ENCODE results near the gene E2F4. TPM values are rescaled to one million over a fixed set of nuclear protein-coding genes. Genes with fewer than 3 reads are reported as not detected.

Gene E2F4
- total and polyA plus RNA-seq, 3 experiments from 2014 or later: 86.0 to 139 (median 137) TPM

- Histone ChIP-seq H3K27me3 (ENCODE audit: insufficient read depth, low read length, poor library complexity, severe bottlenecking) (peaks cover 49% of the 10 kb centered on the region), H3K4me3 (ENCODE audit: low read length) (peak overlapping the region; percentile 32), H3K9me3 (ENCODE audit: low read length) (no peaks in the 10 kb centered on the region), H3K4me1 (ENCODE audit: insufficient read depth, low read length) (peaks cover 63% of the 10 kb centered on the region), H3K36me3 (ENCODE audit: insufficient read depth, low read length) (no peaks in the 10 kb centered on the region), H3K27ac (ENCODE audit: low read depth, low read length) (no peak overlapping the region)
- peaks cover 30 to 67% (median 37%) of the 10 kb centered on the region in 3 donors for H3K4me1 Mint-ChIP-seq
- POLR2A ChIA-PET: interaction anchor here (0.7 to 2.6 kb wide), 4 partner anchors 11 to 133 kb away, joined by 3 to 9 read pairs (median 3); partner anchors contain the start of gene B3GNT9
- DNase-seq: no peak
- peaks cover 47 to 48% of the 10 kb centered on the region in 2 donors for H3K27me3 Mint-ChIP-seq
- no peaks in the 10 kb centered on the region for H3K9me3 Mint-ChIP-seq
- CTCF ChIA-PET: interaction anchor here (0.7 to 17.6 kb wide), 6 partner anchors 9 to 145 kb away, joined by 3 to 205 read pairs (median 14); partner anchors contain the start of genes B3GNT9, CBFB, EXOC3L1 and MATCAP1
- H3K4me3 Mint-ChIP-seq: peak overlapping the region in 4 of 7 donors; percentile 35 to 66 (median 55)
- peaks cover 0 to 13% (median 0%) of the 10 kb centered on the region in 3 donors for H3K36me3 Mint-ChIP-seq
- peak overlapping the region in 1 of 8 donors; percentile 36 for H3K27ac Mint-ChIP-seq
Observed at GRCh38 chr16:67162506-67163163, 29.3 kb upstream of the E2F4 start.

- POLR2A ChIA-PET: interaction anchor here (0.7 to 2.6 kb wide), 5 partner anchors 11 to 775 kb away, joined by 3 to 9 read pairs (median 3); partner anchors contain the start of gene B3GNT9
- H3K27me3 ChIP-seq (ENCODE audit: insufficient read depth, low read length, poor library complexity, severe bottlenecking): peaks cover 55% of the 10 kb centered on the region
Observed at GRCh38 chr16:67163164-67163998, 28.6 kb upstream of the E2F4 start.

GRCh38 chr16:67163999-67164558 lies 27.9 kb upstream of the E2F4 start:
- CTCF ChIA-PET: interaction anchor here (0.7 to 17.6 kb wide), 4 partner anchors 11 to 147 kb away, joined by 3 to 205 read pairs (median 51); partner anchors contain the start of genes B3GNT9, EXOC3L1 and MATCAP1
- H3K27me3 Mint-ChIP-seq: peaks cover 53 to 60% of the 10 kb centered on the region in 2 donors
- peak overlapping the region; percentile 38 to 78 (median 64) for H3K4me3 Mint-ChIP-seq
- peak overlapping the region in 2 of 8 donors; percentile 48 to 53 for H3K27ac Mint-ChIP-seq
- Histone ChIP-seq H3K27ac (ENCODE audit: low read depth, low read length) (peak overlapping the region; percentile 24), H3K4me3 (ENCODE audit: low read length) (no peak overlapping the region), H3K4me1 (ENCODE audit: insufficient read depth, low read length) (peaks cover 52% of the 10 kb centered on the region), H3K9me3 (ENCODE audit: low read length) (no peaks in the 10 kb centered on the region), H3K36me3 (ENCODE audit: insufficient read depth, low read length) (no peaks in the 10 kb centered on the region), H3K27me3 (ENCODE audit: insufficient read depth, low read length, poor library complexity, severe bottlenecking) (peaks cover 62% of the 10 kb centered on the region)
- H3K36me3 Mint-ChIP-seq: peaks cover 0 to 9% (median 0%) of the 10 kb centered on the region in 3 donors
- peaks cover 20 to 56% (median 24%) of the 10 kb centered on the region in 3 donors for H3K4me1 Mint-ChIP-seq
- H3K9me3 Mint-ChIP-seq: peaks cover 0 to 2% (median 0%) of the 10 kb centered on the region in 5 donors
- no peak for DNase-seq
- POLR2A ChIA-PET: interaction anchor here (0.7 to 2.6 kb wide), 3 partner anchors 11 to 774 kb away, joined by 3 to 9 read pairs (median 4); partner anchors contain the start of gene B3GNT9

More at GRCh38 chr16:67163164-67163998, 28.6 kb upstream of the E2F4 start:
- Mint-ChIP-seq H3K27ac (peak overlapping the region in 1 of 8 donors; percentile 48), H3K4me1 (peaks cover 25 to 62% (median 30%) of the 10 kb centered on the region in 3 donors), H3K36me3 (peaks cover 0 to 13% (median 0%) of the 10 kb centered on the region in 3 donors), H3K27me3 (peaks cover 52 to 54% of the 10 kb centered on the region in 2 donors), H3K4me3 (peak overlapping the region; percentile 41 to 78 (median 60)), H3K9me3 (peaks cover 0 to 2% (median 0%) of the 10 kb centered on the region in 5 donors)
- peak in 3 of 5 donors; percentile 10 to 54 (median 25) for DNase-seq
- no peak overlapping the region for H3K27ac ChIP-seq (ENCODE audit: low read depth, low read length)
- peak overlapping the region; percentile 32 for H3K4me3 ChIP-seq (ENCODE audit: low read length)
- H3K9me3 ChIP-seq (ENCODE audit: low read length): no peaks in the 10 kb centered on the region
- peaks cover 56% of the 10 kb centered on the region for H3K4me1 ChIP-seq (ENCODE audit: insufficient read depth, low read length)
- CTCF ChIA-PET: interaction anchor here (0.7 to 17.6 kb wide), 7 partner anchors 10 to 146 kb away, joined by 3 to 205 read pairs (median 5); partner anchors contain the start of genes B3GNT9, CBFB, EXOC3L1 and MATCAP1
- no peaks in the 10 kb centered on the region for H3K36me3 ChIP-seq (ENCODE audit: insufficient read depth, low read length)

- peaks cover 67% of the 10 kb centered on the region for H3K27me3 ChIP-seq (ENCODE audit: insufficient read depth, low read length, poor library complexity, severe bottlenecking)
- H3K27ac Mint-ChIP-seq: peak within 1 kb of the TSS in 2 of 8 donors; percentile 48 to 53
- peaks cover 21 to 61% (median 25%) of the 10 kb centered on the region in 3 donors for H3K4me1 Mint-ChIP-seq
- CTCF ChIA-PET: interaction anchor here (3.4 to 17.6 kb wide), 3 partner anchors 10 to 21 kb away, joined by 22 to 205 read pairs (median 80); partner anchors contain the start of genes B3GNT9, EXOC3L1 and MATCAP1
- peak within 1 kb of the TSS; percentile 32 for H3K4me3 ChIP-seq (ENCODE audit: low read length)
- H3K4me3 Mint-ChIP-seq: peak within 1 kb of the TSS; percentile 50 to 81 (median 64)
- peaks cover 0 to 4% (median 0%) of the 10 kb centered on the region in 3 donors for H3K36me3 Mint-ChIP-seq
- peaks cover 0 to 2% (median 0%) of the 10 kb centered on the region in 5 donors for H3K9me3 Mint-ChIP-seq
- no peaks in the 10 kb centered on the region for H3K9me3 ChIP-seq (ENCODE audit: low read length)
- peaks cover 54% of the 10 kb centered on the region for H3K4me1 ChIP-seq (ENCODE audit: insufficient read depth, low read length)
- no peak for DNase-seq
- peaks cover 58 to 60% of the 10 kb centered on the region in 2 donors for H3K27me3 Mint-ChIP-seq
- H3K36me3 ChIP-seq (ENCODE audit: insufficient read depth, low read length): no peaks in the 10 kb centered on the region
- H3K27ac ChIP-seq (ENCODE audit: low read depth, low read length): peak within 1 kb of the TSS; percentile 24
- POLR2A ChIA-PET: interaction anchor here (1.0 kb wide), 1 partner anchor 10 kb away, joined by 4 read pairs; no protein-coding TSS in a partner anchor
Observed at GRCh38 chr16:67164599-67165061, 27.3 kb upstream of the E2F4 start, which contains the start of gene HSF4. Gene HSF4 (plus strand): TSS chr16:67164745. CDS start chr16:67164812, 67 bp downstream.

- no peaks in the 10 kb centered on the region for H3K9me3 ChIP-seq (ENCODE audit: low read length)
- peaks cover 0 to 2% (median 0%) of the 10 kb centered on the region in 5 donors for H3K9me3 Mint-ChIP-seq
- POLR2A ChIA-PET: interaction anchor here (1.0 kb wide), 1 partner anchor 10 kb away, joined by 4 read pairs; no protein-coding TSS in a partner anchor
- no peak for DNase-seq
- H3K36me3 Mint-ChIP-seq: no peaks in the 10 kb centered on the region
- H3K27me3 Mint-ChIP-seq: peaks cover 59 to 66% of the 10 kb centered on the region in 2 donors
- no peak overlapping the region for H3K27ac ChIP-seq (ENCODE audit: low read depth, low read length)
- H3K4me3 ChIP-seq (ENCODE audit: low read length): no peak overlapping the region
- peaks cover 73% of the 10 kb centered on the region for H3K27me3 ChIP-seq (ENCODE audit: insufficient read depth, low read length, poor library complexity, severe bottlenecking)
- H3K27ac Mint-ChIP-seq: no peak overlapping the region
- peaks cover 25 to 63% (median 31%) of the 10 kb centered on the region in 3 donors for H3K4me1 Mint-ChIP-seq
- peak overlapping the region in 4 of 7 donors; percentile 28 to 81 (median 46) for H3K4me3 Mint-ChIP-seq
- peaks cover 56% of the 10 kb centered on the region for H3K4me1 ChIP-seq (ENCODE audit: insufficient read depth, low read length)
- H3K36me3 ChIP-seq (ENCODE audit: insufficient read depth, low read length): no peaks in the 10 kb centered on the region
- CTCF ChIA-PET: interaction anchor here (3.4 to 17.6 kb wide), 3 partner anchors 10 to 20 kb away, joined by 22 to 205 read pairs (median 80); partner anchors contain the start of genes B3GNT9, EXOC3L1 and MATCAP1
Observed at GRCh38 chr16:67165121-67166078, 26.6 kb upstream of the E2F4 start.

- Histone ChIP-seq H3K4me1 (ENCODE audit: insufficient read depth, low read length) (peaks cover 49% of the 10 kb centered on the region), H3K27ac (ENCODE audit: low read depth, low read length) (no peak overlapping the region), H3K36me3 (ENCODE audit: insufficient read depth, low read length) (no peaks in the 10 kb centered on the region), H3K4me3 (ENCODE audit: low read length) (no peak overlapping the region), H3K9me3 (ENCODE audit: low read length) (no peaks in the 10 kb centered on the region), H3K27me3 (ENCODE audit: insufficient read depth, low read length, poor library complexity, severe bottlenecking) (peaks cover 77% of the 10 kb centered on the region)
- Mint-ChIP-seq H3K36me3 (no peaks in the 10 kb centered on the region), H3K27ac (no peak overlapping the region), H3K27me3 (peaks cover 61 to 66% of the 10 kb centered on the region in 2 donors), H3K4me3 (peak overlapping the region in 1 of 7 donors; percentile 66), H3K9me3 (peaks cover 0 to 2% (median 0%) of the 10 kb centered on the region in 5 donors), H3K4me1 (peaks cover 21 to 61% (median 32%) of the 10 kb centered on the region in 3 donors)
- ChIA-PET POLR2A (no interaction called here), CTCF (interaction anchor here (12.7 to 17.6 kb wide), 2 partner anchors 13 to 20 kb away, joined by 80 to 205 read pairs; partner anchors contain the start of genes B3GNT9, EXOC3L1 and MATCAP1)
- DNase-seq: no peak
Observed at GRCh38 chr16:67166110-67166547, 25.8 kb upstream of the E2F4 start.

Measured in CD8-positive, alpha-beta memory T cell (primary cell).